Liver (tissue), 9 donors: ENCODE data around the gene ZNF195. TPM values are rescaled to one million over a fixed set of nuclear protein-coding genes. Genes with fewer than 3 reads are reported as not detected.

Experiments used
- DNase-seq: peaks from one replicate; pipeline ENCODE4 v3.0.0-alpha.2; 2017; ENCODE audit warnings: low spot score
- H3K27ac ChIP-seq, 2 donors: one replicate each; pipeline ENCODE4 v1.7.0; 2013; ENCODE audit warnings: inconsistent platforms in 2 of 2, low read length in 2 of 2, control low read depth in 1 of 2, low read depth in 1 of 2, mild to moderate bottlenecking in 1 of 2
- H3K27me3 ChIP-seq, 4 donors: one replicate each; pipeline versions ENCODE4 v1.6.1 to v1.7.0; 2013; ENCODE audit warnings: low read length in 3 of 4, inconsistent platforms in 1 of 4, mild to moderate bottlenecking in 1 of 4, moderate library complexity in 1 of 4; ENCODE audit not compliant: control insufficient read depth in 4 of 4, insufficient read depth in 4 of 4
- H3K36me3 ChIP-seq, 4 donors: one replicate each; pipeline versions ENCODE4 v1.6.1 to v1.7.0; 2013; ENCODE audit warnings: low read length in 3 of 4, mild to moderate bottlenecking in 3 of 4, low read depth in 1 of 4, moderate library complexity in 1 of 4; ENCODE audit not compliant: control insufficient read depth in 4 of 4, insufficient read depth in 3 of 4
- H3K4me1 ChIP-seq, 4 donors: one replicate each; pipeline versions ENCODE4 v1.6.1 to v1.7.0; 2013; ENCODE audit warnings: low read length in 3 of 4, mild to moderate bottlenecking in 3 of 4, moderate library complexity in 1 of 4; ENCODE audit not compliant: control insufficient read depth in 4 of 4, insufficient read depth in 4 of 4
- H3K4me3 ChIP-seq, 3 donors: one replicate each; pipeline versions ENCODE4 v1.6.1 to v1.7.0; 2013; ENCODE audit warnings: low read length in 3 of 3, control low read depth in 1 of 3, low read depth in 1 of 3, mild to moderate bottlenecking in 1 of 3
- H3K9ac ChIP-seq, 2 donors: one replicate each; pipeline ENCODE4 v1.7.0; 2013; ENCODE audit warnings: low read length in 2 of 2, mild to moderate bottlenecking in 2 of 2, moderate library complexity in 2 of 2, control low read depth in 1 of 2, low read depth in 1 of 2
- H3K9me3 ChIP-seq, 4 donors: one replicate each; pipeline versions ENCODE4 v1.6.1 to v1.7.0; 2013; ENCODE audit warnings: low read length in 3 of 4; ENCODE audit not compliant: control insufficient read depth in 4 of 4
- EGR1 ChIP-seq, 2 donors: IDR thresholded peaks; 2 replicates each; pipeline ENCODE4 v1.6.1; 2016 to 2018; ENCODE audit warnings: antibody characterized with exemption in 2 of 2, low read depth in 2 of 2
- FOXA1 ChIP-seq: IDR thresholded peaks from 2 replicates; pipeline ENCODE4 v1.6.1; 2016; ENCODE audit warnings: antibody characterized with exemption
- FOXA2 ChIP-seq: IDR thresholded peaks from 2 replicates; pipeline ENCODE4 v1.6.1; 2016; ENCODE audit warnings: antibody characterized with exemption
- GABPA ChIP-seq, 2 donors: IDR thresholded peaks in 1 of 2; conservative IDR thresholded peaks in 1 of 2; 2 replicates each; pipeline ENCODE4 v1.6.1; 2016; ENCODE audit warnings: antibody characterized with exemption in 2 of 2, mild to moderate bottlenecking in 1 of 2, moderate library complexity in 1 of 2
- HNF4A ChIP-seq, 2 donors: conservative IDR thresholded peaks; 2 replicates each; pipeline ENCODE4 v1.6.1; 2016; ENCODE audit warnings: antibody characterized with exemption in 2 of 2, mild to moderate bottlenecking in 2 of 2
- JUND ChIP-seq, 2 donors: IDR thresholded peaks; 2 replicates each; pipeline ENCODE4 v1.6.1; 2016; ENCODE audit warnings: antibody characterized with exemption in 2 of 2
- NR2F2 ChIP-seq: IDR thresholded peaks from 2 replicates; pipeline ENCODE4 v1.6.1; 2016; ENCODE audit warnings: antibody characterized with exemption
- RAD21 ChIP-seq, 2 donors: IDR thresholded peaks; 2 replicates each; pipeline ENCODE4 v1.6.1; 2016; ENCODE audit warnings: antibody characterized with exemption in 2 of 2, mild to moderate bottlenecking in 2 of 2
- REST ChIP-seq: IDR thresholded peaks from 2 replicates; pipeline ENCODE4 v1.6.1; 2016; ENCODE audit warnings: antibody characterized with exemption, mild to moderate bottlenecking
- RXRA ChIP-seq, 2 donors: IDR thresholded peaks; 2 replicates each; pipeline ENCODE4 v1.6.1; 2017 to 2018; ENCODE audit warnings: antibody characterized with exemption in 2 of 2, mild to moderate bottlenecking in 1 of 2
- SP1 ChIP-seq: IDR thresholded peaks from 2 replicates; pipeline ENCODE4 v1.6.1; 2018; ENCODE audit warnings: antibody characterized with exemption, mild to moderate bottlenecking
- TAF1 ChIP-seq: conservative IDR thresholded peaks from 2 replicates; pipeline ENCODE4 v1.6.1; 2016; ENCODE audit warnings: antibody characterized with exemption, mild to moderate bottlenecking
- YY1 ChIP-seq: IDR thresholded peaks from 2 replicates; pipeline ENCODE4 v1.6.1; 2016; ENCODE audit warnings: antibody characterized with exemption, mild to moderate bottlenecking
- WGBS: extraction: QIAGEN DNeasy Blood & Tissue Kit; methylation state at CpG from one replicate; pipeline ENCODE4 v1.1.7; 2013; 5-methylcytosine and 5-hydroxymethylcytosine counted together
- polyA plus RNA-seq, 2 donors: library from polyadenylated mRNA; stranded (reverse) in 1 of 2; unstranded in 1 of 2; fragments of 200-250 nt in 1 of 2; fragments of >200 nt in 1 of 2; fragmentation: Nextera tagmentation in 1 of 2; extraction: Ambion mirVana in 1 of 2; gene quantifications; one replicate each; pipeline versions ENCODE4 v1.2.1 to v1.2.3, GENCODE V29; 2013 to 2015
- total RNA-seq, 2 donors: library from RNA; depleted of rRNA; stranded (reverse); fragments of >200 nt; gene quantifications; one replicate each; pipeline ENCODE4 v1.2.3, GENCODE V29; 2014
- TF ChIP-seq, protein P1 (sequence below): fragments of 150-350 bp; IDR thresholded peaks from 2 replicates; pipeline ENCODE4 v1.5.1; 2017; ENCODE audit warnings: improper control_type of control experiment, low read depth, low read length; ENCODE audit not compliant: missing input control
- TF ChIP-seq, protein P2 (sequence below): IDR thresholded peaks from 2 replicates; pipeline ENCODE4 v1.6.1; 2016; ENCODE audit warnings: antibody characterized with exemption
- TF ChIP-seq, protein P3 (sequence below): IDR thresholded peaks from 2 replicates; pipeline ENCODE4 v1.6.1; 2016; ENCODE audit warnings: antibody characterized with exemption
- donor health status: healthy.
- donor health status: healthy.
- donor health status: healthy.
- donor health status: healthy.
- donor health status: healthy.

ZNF195 gene
- total and polyA plus RNA-seq, 4 donors = 4.3 to 12.4 (median 11.1) TPM

DNA sequence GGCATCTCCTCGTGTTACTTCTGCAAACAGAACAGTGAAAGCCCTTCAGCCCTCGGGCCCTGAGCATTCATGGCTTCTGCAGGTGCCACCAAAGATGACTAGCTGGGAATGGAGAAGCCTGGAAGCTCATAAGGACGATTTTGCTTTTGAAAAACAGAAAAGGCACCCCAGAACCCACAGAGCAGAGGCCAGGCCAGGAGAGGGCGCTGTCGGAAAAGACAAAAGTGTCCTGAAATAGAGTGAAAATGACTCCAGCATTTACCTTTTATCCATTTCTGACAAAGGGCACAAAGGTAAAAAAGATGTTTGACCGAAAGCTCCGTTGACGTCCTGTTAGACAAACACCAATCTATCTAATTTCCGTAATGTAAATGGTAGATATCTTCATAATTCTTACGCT, 37.6 kb downstream of the ZNF195 start:
- no peak overlapping the region for H3K9ac ChIP-seq
- H3K36me3 ChIP-seq = no peaks in the 10 kb centered on the region
- DNase-seq = peak; percentile 81
- no peaks in the 10 kb centered on the region for H3K27me3 ChIP-seq
- no peaks in the 10 kb centered on the region for H3K4me1 ChIP-seq
- H3K9me3 ChIP-seq = peaks cover 5 to 42% (median 15%) of the 10 kb centered on the region in 4 donors
- WGBS = 17% methylated on average over 10 of the region's 10 CpGs
- TF ChIP-seq RAD21 (IDR thresholded peaks at IDR 0.05) (peak; percentile 59 to 70), FOXA1 (no peak), YY1 (no peak)
- TF ChIP-seq, protein P1, sequence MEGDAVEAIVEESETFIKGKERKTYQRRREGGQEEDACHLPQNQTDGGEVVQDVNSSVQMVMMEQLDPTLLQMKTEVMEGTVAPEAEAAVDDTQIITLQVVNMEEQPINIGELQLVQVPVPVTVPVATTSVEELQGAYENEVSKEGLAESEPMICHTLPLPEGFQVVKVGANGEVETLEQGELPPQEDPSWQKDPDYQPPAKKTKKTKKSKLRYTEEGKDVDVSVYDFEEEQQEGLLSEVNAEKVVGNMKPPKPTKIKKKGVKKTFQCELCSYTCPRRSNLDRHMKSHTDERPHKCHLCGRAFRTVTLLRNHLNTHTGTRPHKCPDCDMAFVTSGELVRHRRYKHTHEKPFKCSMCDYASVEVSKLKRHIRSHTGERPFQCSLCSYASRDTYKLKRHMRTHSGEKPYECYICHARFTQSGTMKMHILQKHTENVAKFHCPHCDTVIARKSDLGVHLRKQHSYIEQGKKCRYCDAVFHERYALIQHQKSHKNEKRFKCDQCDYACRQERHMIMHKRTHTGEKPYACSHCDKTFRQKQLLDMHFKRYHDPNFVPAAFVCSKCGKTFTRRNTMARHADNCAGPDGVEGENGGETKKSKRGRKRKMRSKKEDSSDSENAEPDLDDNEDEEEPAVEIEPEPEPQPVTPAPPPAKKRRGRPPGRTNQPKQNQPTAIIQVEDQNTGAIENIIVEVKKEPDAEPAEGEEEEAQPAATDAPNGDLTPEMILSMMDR = peak; percentile 46
- H3K27ac ChIP-seq = no peak overlapping the region
- H3K4me3 ChIP-seq = no peak overlapping the region

GRCh38 chr11:3340025-3340424, 38.9 kb downstream of the ZNF195 start:
- no peaks in the 10 kb centered on the region for H3K4me1 ChIP-seq
- no peak overlapping the region for H3K27ac ChIP-seq
- TF ChIP-seq SP1 (no peak), RXRA (IDR thresholded peaks at IDR 0.05) (no peak), GABPA (IDR thresholded peaks at IDR 0.05 in 1 of 2, conservative IDR thresholded peaks at IDR 0.05 in 1 of 2) (no peak), REST (no peak)
- TF ChIP-seq, protein P2, sequence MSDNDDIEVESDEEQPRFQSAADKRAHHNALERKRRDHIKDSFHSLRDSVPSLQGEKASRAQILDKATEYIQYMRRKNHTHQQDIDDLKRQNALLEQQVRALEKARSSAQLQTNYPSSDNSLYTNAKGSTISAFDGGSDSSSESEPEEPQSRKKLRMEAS = no peak
- H3K36me3 ChIP-seq = no peaks in the 10 kb centered on the region
- H3K4me3 ChIP-seq = no peak overlapping the region
- DNase-seq = no peak
- no peaks in the 10 kb centered on the region for H3K27me3 ChIP-seq
- H3K9me3 ChIP-seq = peaks cover 0 to 32% (median 13%) of the 10 kb centered on the region in 4 donors
- no peak overlapping the region for H3K9ac ChIP-seq
- WGBS = 77% methylated on average over 4 of the region's 4 CpGs

DNA sequence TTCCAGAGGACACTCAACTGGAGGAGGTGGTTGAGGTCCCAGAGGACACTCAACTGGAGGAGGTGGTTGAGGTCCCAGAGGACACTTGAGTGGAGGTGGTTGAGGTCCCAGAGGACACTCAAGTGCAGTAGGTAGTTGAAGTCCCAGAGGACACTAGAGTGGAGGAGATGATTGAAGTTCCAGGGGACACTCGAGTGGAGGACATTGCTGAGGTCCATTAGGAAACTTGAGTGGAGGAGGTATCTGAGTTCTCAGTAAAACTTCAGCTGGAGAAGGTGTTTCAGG, 39.7 kb downstream of the ZNF195 start:
- Histone ChIP-seq H3K4me3 (no peak overlapping the region), H3K4me1 (no peaks in the 10 kb centered on the region), H3K27me3 (no peaks in the 10 kb centered on the region), H3K9ac (no peak overlapping the region), H3K9me3 (peaks cover 0 to 28% (median 13%) of the 10 kb centered on the region in 4 donors), H3K36me3 (no peaks in the 10 kb centered on the region), H3K27ac (no peak overlapping the region)
- DNase-seq = no peak
- WGBS = 67% methylated on average over 1 of the region's 1 CpG
- TF ChIP-seq, protein P2 = no peak
- TF ChIP-seq HNF4A (conservative IDR thresholded peaks at IDR 0.05) (no peak), RAD21 (IDR thresholded peaks at IDR 0.05) (no peak), FOXA2 (no peak), JUND (IDR thresholded peaks at IDR 0.05) (no peak), YY1 (no peak), GABPA (IDR thresholded peaks at IDR 0.05 in 1 of 2, conservative IDR thresholded peaks at IDR 0.05 in 1 of 2) (no peak), EGR1 (IDR thresholded peaks at IDR 0.05; ENCODE audit: low read depth in 2 of 2) (no peak), FOXA1 (no peak), SP1 (no peak), NR2F2 (no peak), TAF1 (no peak)
- TF ChIP-seq, protein P1 = no peak
- TF ChIP-seq, protein P3, sequence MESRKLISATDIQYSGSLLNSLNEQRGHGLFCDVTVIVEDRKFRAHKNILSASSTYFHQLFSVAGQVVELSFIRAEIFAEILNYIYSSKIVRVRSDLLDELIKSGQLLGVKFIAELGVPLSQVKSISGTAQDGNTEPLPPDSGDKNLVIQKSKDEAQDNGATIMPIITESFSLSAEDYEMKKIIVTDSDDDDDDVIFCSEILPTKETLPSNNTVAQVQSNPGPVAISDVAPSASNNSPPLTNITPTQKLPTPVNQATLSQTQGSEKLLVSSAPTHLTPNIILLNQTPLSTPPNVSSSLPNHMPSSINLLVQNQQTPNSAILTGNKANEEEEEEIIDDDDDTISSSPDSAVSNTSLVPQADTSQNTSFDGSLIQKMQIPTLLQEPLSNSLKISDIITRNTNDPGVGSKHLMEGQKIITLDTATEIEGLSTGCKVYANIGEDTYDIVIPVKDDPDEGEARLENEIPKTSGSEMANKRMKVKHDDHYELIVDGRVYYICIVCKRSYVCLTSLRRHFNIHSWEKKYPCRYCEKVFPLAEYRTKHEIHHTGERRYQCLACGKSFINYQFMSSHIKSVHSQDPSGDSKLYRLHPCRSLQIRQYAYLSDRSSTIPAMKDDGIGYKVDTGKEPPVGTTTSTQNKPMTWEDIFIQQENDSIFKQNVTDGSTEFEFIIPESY = no peak
